Nephron progenitor cell (in vitro differentiated cells): ENCODE data around the gene TBC1D21.

Experiments
- DNase-seq: peaks from one replicate; pipeline ENCODE4 v3.0.0; 2021
- H3K27ac Mint-ChIP-seq: 2 replicates; pipeline ENCODE4 v1.8.0; 2021; ENCODE audit warnings: mild to moderate bottlenecking, moderate library complexity, mixed read lengths
- H3K27me3 Mint-ChIP-seq: 2 replicates; pipeline ENCODE4 v1.8.0; 2021; ENCODE audit warnings: mild to moderate bottlenecking, low read depth, mixed read lengths; ENCODE audit not compliant: poor library complexity
- H3K36me3 Mint-ChIP-seq: 2 replicates; pipeline ENCODE4 v1.8.0; 2021; ENCODE audit warnings: low read depth, mixed read lengths
- H3K4me1 Mint-ChIP-seq: 2 replicates; pipeline ENCODE4 v1.8.0; 2021; ENCODE audit warnings: mixed read lengths
- H3K4me3 Mint-ChIP-seq: 2 replicates; pipeline ENCODE4 v1.8.0; 2021; ENCODE audit warnings: mild to moderate bottlenecking, moderate library complexity, mixed read lengths
- H3K9me3 Mint-ChIP-seq: 2 replicates; pipeline ENCODE4 v1.8.0; 2021; ENCODE audit warnings: mild to moderate bottlenecking, moderate library complexity, mixed read lengths
- CTCF ChIP-seq: fragments of 200-600 bp; sonication (generic); IDR thresholded peaks from 2 replicates; pipeline ENCODE4 v1.5.0; 2021; ENCODE audit warnings: antibody characterized with exemption

TBC1D21 gene

GRCh38 chr15:73852507-73852906 lies 20.9 kb upstream of the TBC1D21 start:
- DNase-seq: no peak
- Mint-ChIP-seq H3K27ac (no peak overlapping the region), H3K36me3 (no peaks in the 10 kb centered on the region), H3K4me3 (no peak overlapping the region), H3K4me1 (no peaks in the 10 kb centered on the region), H3K27me3 (peaks cover 29% of the 10 kb centered on the region), H3K9me3 (no peaks in the 10 kb centered on the region)
- TF ChIP-seq CTCF: no peak

GRCh38 chr15:73854265-73854664 lies 19.1 kb upstream of the TBC1D21 start:
- DNase-seq: no peak
- Mint-ChIP-seq H3K9me3 (no peaks in the 10 kb centered on the region), H3K36me3 (no peaks in the 10 kb centered on the region), H3K27ac (no peak overlapping the region), H3K4me1 (no peaks in the 10 kb centered on the region), H3K4me3 (no peak overlapping the region), H3K27me3 (peaks cover 29% of the 10 kb centered on the region)
- no peak for TF ChIP-seq CTCF

GRCh38 chr15:73856458-73857192 lies 16.7 kb upstream of the TBC1D21 start:
- Mint-ChIP-seq H3K4me3 (no peak overlapping the region), H3K27me3 (peaks cover 23% of the 10 kb centered on the region), H3K36me3 (no peaks in the 10 kb centered on the region), H3K9me3 (no peaks in the 10 kb centered on the region), H3K27ac (no peak overlapping the region), H3K4me1 (no peaks in the 10 kb centered on the region)
- TF ChIP-seq CTCF: no peak
- no peak for DNase-seq

- Mint-ChIP-seq H3K27me3 (peaks cover 20% of the 10 kb centered on the region), H3K4me1 (no peaks in the 10 kb centered on the region), H3K4me3 (no peak overlapping the region), H3K9me3 (no peaks in the 10 kb centered on the region), H3K27ac (no peak overlapping the region), H3K36me3 (no peaks in the 10 kb centered on the region)
- DNase-seq: no peak
- no peak for TF ChIP-seq CTCF
These were observed 16.0 kb upstream of the TBC1D21 start for GRCh38 chr15:73857193-73857920.

GRCh38 chr15:73858062-73858461 lies 15.3 kb upstream of the TBC1D21 start:
- peaks cover 4% of the 10 kb centered on the region for H3K9me3 Mint-ChIP-seq
- peaks cover 20% of the 10 kb centered on the region for H3K27me3 Mint-ChIP-seq
- H3K27ac Mint-ChIP-seq: no peak overlapping the region
- H3K4me3 Mint-ChIP-seq: no peak overlapping the region
- H3K36me3 Mint-ChIP-seq: no peaks in the 10 kb centered on the region
- DNase-seq: no peak
- no peak for TF ChIP-seq CTCF
- H3K4me1 Mint-ChIP-seq: no peaks in the 10 kb centered on the region

- no peak for DNase-seq
- H3K36me3 Mint-ChIP-seq: no peaks in the 10 kb centered on the region
These were observed 11.1 kb upstream of the TBC1D21 start for GRCh38 chr15:73862276-73862675.

More at GRCh38 chr15:73862276-73862675, 11.1 kb upstream of the TBC1D21 start:
- Mint-ChIP-seq H3K9me3 (peaks cover 12% of the 10 kb centered on the region), H3K4me1 (peaks cover 17% of the 10 kb centered on the region), H3K27ac (no peak overlapping the region), H3K4me3 (no peak overlapping the region), H3K27me3 (peaks cover 20% of the 10 kb centered on the region)
- no peak for TF ChIP-seq CTCF
